Epidermal melanocyte (primary cell): ENCODE results near the gene CYP11A1.
A peak's percentile ranks its signal among the peaks of the same experiment; 100 is the strongest.

Source experiments
- DNase-seq: peaks from one replicate; pipeline ENCODE4 v3.0.0; 2011; ENCODE audit warnings: low spot score; ENCODE audit not compliant: insufficient read length

Gene CYP11A1

DNA sequence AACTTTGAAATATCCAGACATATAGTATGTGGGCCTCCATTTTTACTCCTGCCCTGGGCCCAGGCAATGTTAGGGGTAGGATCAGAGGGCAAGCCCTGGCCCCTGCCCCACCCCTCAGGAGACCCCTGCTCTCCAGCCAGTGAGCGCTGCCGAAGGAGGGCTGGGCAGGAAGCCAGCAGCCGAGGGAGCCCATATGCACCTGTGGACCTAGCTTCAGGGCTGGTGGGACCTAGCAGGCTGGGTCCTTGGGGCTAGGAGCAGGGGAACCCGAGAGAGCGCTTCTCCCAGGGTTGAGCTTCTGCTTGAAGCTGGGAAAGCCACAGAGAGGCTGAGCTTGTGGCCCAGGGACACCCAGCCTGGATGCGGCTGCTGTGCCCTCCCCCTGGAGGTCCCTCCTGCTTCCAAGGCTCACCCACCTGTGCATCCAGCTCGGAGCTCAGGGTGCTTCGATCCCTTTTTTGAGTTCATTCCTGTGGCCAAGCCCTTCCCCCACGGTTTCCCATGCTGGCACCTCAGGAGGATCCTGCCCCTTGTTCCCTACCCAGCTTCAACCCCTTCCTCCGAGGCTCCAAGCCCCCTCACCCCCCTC is 21.0 kb upstream of the CYP11A1 start:
- DNase-seq: no peak

DNA sequence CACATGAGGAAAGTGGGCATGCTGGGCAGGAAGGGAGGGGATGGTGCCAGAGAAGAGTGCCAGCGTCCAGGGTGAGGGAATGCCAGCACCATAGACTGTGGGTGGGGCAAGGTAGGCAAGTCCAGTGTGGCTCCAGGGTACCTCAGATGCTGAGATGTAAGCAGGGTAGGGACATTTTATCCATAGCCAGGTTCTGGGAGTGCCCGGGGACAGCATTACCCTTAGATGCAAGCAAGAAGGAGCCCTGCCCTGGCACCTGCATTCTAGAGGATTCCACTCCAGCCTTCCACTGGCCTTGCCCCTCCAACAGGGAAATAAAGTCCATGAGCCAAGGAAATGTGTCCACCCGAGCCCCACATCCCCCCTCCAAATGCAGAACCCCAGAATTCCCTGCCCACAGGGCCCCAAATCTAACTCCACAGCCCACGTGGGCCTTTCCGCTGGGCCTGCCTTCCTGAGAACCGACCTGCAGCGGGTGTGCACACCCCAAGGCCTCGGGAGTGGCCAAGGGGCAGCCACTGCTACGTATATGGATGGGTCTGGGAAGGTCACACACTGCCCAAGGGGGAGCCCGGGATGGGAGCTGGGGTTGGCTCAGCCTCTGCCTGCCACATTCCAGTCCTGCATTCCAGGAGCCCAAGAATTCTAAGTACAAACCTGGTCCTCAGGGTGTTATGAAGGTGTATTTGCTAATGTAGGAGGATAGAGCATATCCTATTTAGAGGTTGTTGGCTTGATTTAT is 20.3 kb upstream of the CYP11A1 start:
- no peak for DNase-seq

DNA sequence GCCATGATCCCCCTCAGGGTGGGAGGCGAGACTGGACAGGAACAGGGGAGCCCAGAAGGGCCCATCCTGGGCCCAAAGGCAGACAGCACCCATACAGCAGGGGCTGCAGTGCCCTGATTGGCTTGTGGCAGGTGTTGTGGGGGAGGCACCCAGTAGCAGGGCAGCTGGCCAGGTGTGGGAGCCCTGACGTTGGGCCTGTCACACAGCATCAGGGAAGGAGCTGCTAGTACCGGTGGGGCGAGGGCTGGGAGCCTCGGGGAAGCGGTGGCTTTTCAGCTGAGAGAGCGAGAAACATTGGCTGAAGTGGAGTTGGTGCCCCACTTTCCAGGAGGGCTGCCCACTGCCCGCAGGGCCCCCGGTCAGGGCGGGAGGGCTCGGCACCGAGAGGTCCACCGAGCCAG is 19.7 kb upstream of the CYP11A1 start:
- no peak for DNase-seq

DNA sequence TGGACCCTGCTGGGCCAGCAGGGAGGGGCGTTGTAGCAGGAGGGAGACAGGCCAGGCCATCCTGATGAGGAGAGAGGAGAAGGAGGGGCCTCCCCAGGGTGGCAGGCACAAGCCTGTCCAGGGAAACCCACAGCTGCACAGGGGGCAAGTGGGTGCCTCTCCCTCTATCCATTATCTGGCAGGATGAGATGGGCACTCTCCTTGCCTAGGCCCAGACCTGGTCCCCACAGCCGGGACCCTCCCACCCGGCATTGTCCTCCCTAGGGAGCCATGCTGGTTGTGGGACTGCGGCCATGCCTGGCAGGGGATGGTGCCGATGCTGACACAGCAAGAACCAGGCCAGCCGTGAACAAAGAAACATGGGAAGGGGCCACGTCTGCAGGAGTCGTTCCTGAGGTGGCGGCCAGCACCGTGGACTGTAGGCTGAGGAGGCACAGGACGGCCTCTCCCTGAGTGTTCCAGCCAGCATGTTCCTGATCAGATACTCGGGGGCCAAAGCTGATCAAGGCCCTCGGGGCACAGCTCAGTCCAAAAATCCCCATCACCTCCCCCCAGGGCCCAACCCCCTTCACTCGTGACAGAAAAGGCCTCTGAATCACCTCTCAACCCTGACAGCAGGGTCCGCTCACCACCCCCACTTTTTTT is 19.2 kb upstream of the CYP11A1 start:
- DNase-seq: no peak

DNA sequence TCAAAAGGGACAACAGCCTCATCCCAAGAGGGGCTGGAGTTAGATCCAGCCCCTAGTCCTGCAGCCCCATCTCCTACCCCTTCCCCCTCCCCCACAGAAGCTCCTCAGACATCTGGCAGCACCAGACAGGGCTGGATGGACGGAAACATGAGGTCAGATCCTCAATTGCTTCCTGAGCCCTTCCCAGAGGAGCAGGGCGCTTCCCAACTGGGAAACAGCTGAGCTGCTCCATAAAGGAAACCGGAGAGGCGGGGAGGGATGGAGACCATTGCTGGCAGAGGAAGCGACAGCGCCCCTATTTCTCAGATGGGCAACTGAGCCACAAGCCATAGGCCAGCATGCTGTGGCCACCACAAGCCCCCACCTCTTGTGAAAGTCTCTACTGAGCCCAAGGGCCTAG is 18.3 kb upstream of the CYP11A1 start:
- no peak for DNase-seq

DNA sequence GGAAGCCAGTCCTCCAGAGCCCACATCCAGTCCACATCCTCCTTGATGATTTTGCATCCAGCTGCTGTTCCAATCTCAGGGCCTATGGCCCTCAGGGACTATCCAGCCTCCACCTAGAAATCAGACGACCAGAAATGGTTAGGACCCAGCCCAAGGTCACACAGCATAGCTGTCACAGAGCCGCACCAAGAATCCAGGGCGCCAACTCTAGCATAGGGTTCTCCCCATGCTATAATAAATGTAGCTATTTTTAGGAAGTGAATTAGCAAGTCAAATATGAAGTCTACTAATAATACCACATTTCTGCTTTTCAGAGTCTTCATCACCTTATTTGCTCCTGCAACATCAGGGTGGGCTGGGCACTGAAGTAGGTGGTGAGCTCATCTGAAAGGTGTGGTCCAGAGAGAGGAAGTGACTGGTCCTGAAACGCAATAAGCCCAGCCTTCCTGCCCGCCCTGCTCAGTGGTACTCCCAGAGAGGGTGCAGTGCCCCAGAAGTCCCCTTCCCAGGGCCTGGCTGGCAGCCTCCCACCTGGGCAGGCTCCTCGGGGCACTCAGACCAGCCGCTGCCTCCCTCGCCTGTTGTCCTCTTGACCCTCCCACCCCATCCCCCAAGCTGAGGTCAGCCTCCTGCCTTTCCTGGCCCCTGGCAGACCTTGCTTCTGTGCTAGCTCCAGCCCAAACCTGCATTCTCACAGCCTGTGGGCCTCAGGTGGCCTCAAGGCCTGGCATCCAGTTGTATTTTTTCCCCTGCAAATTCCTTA is 17.6 kb upstream of the CYP11A1 start:
- DNase-seq: no peak

DNA sequence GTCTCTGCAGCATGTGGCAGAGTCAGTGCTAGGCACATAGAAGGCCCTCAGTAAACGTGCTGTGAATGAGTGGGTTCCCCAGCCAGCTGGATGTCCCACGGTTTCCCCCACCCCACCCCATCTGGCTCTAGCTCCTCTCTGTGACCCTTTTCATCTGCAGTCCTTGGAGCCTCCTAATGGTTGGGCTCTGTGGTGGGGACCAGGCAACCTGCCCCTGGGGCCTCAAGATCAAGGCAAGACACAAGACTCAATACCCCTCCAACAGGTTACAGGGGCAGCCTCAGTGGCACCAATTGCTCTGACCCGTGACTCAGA is 17.1 kb upstream of the CYP11A1 start:
- no peak for DNase-seq

DNA sequence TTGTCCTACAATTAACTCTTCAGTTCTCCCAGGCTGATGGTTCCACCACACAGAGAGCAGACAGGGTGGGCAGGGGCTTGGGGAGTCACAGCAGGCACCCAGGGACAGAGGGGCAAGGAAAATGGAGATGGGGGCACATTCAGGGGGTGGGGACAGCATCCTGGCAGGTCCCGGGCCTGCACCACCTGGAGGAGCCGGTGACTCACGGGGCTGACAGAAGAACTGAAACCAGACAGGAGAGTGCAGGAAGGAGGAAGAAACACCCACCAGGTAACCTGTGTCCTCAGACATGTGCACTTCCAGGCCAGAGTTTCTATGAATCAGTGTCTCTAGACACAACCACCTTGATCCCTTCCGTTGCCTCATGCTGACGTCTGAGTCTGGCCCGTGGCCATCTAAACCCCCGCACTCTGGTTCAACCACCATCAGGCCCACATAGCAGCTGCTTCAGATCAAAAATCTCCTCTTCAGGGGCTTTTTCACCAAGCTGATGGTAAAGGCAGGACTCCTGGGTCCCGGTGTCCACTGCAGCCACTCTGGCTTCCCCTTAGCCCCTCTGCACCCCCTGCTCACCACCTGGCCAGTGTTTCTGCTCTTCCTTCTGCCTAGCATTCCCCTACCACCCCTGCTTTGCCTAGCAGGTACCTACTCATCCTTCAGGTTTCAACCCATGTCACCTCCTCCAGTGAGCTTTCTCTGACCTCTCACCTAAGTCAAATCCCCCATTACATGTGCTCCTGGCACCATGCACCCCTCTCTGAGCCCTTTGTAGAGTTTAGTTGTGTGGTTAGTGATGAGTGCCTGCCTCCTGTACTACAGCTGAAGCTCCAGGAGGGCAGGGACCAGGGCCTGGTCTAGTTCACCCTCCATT is 16.5 kb upstream of the CYP11A1 start:
- no peak for DNase-seq

DNA sequence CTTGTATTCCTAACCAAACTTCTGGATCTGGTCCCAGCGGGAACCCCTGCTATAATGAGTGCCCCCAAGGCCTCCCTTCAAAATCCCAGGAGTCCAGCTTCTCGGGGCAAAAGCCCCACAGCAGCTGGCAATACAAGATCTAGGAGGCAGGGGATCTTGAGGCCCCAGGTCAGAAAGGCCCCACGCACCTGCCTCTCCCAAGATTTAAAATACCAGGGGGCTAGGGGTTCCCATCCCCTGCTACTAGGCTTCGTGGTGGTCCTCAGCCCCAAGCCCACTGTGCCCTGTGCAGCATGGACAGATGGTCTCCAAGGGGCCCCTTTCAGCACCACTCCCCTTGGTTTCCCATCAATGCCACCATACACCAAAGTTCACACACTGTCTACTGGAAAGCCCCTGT is 15.8 kb upstream of the CYP11A1 start:
- DNase-seq: no peak

DNA sequence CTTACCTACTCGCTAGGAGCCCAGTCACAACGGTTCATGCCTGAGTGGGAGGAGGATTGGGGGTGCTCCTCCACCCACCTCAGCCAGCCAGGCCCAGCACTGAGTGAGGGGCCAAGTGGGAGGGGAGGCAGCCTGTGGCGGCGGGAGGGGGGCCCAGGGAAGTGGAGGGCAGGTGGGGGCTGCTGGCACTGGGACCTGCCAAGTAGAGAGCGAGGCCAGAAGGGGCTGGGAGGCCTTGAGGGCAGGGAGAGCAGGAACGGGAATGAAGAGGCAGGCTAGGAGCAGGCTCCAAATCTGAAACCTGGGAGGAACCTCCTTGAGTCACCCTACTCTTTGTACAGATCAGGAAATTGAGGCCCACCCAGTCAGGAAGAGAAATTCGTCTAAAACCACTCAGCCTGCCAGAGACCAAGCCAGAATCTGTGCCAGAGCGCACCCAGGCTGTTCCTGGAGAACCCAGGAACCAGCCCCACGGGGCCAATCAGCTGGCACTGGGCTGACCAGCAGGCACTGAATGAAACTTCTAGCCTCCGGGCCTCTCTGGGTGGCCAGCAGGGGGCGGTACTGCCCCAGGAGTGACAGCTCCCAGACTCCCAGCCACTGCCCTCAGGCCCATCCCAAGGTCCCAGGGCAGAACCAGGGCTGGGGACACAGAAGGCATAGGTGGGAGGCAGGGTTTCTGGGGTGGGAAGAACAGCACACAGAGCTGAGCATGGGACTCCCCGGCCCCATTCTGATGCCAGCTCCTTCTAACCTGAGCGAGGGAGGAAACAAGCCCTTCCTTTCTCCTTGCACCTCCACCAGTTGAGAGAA is 14.8 kb upstream of the CYP11A1 start:
- DNase-seq: peak; percentile 97

DNA sequence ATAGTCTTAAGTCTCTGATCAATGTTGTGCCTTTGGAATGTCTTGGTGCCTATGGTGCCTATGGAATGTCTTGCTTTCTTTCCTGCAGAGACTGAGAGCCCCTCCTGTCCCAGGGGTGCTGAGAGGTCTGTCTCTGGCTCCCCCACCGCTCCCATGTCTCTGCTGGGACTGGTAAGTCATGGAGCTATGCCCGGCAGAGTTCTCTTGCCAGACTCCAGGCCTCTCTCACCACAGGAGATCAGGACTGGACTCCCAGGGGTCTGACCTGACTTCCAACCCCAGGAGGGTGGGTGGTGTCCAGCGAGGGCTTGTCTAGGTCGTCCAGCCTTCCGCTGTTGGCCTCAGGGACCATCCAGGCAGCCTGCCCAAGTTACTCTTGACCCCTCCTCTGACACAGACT is 14.0 kb upstream of the CYP11A1 start:
- no peak for DNase-seq

DNA sequence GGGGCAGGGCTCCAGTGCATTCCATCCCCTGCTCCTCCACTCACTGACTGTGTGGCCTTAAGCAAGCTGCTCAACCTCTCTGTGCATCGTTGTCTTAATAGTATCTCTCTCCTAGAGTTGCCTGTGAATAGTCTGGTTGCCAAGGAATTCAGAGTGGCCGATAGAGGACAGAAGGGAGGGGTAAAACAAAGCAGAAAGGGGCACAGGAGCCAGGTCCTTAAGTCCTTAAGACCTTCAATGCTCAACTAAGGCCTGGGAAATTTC is 13.7 kb upstream of the CYP11A1 start:
- DNase-seq: no peak

DNA sequence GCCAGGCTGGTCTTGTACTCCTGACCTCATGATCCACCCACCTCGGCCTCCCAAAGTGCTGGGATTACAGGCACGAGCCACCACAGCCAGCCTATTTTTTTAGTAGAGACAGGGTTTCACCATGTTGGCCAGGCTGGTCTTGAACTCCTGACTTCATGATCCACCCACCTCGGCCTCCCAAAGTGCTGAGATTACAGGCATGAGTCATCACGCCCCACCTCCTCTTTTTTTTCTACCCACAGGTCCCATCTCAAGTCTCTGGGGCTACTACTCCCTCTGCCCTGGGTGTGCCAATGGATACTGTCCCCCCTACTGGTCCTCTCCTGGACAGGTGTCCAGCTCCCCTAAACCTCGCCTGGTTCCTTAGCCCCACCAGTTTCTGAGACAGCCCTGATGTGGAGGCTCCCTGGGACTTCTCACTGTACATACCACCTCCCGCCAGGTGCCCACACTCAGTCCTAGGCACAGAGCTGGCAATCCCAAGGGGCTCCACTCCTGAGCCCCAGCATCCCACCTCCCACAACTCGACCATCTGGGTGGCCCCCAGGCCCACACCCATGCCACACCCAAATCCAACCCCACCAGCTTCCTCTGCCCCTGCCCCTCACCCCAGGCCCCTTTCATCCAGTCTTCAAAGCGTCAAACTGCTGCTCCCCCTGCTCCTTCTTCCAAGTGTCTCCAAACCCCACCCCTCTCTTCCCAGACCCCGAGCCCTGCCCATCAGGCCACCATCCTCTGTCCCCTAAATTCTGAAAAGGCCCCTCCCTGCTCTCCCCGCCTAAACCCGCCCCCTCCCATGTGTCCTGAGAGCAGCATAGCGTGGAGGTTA is 13.1 kb upstream of the CYP11A1 start:
- no peak for DNase-seq

DNA sequence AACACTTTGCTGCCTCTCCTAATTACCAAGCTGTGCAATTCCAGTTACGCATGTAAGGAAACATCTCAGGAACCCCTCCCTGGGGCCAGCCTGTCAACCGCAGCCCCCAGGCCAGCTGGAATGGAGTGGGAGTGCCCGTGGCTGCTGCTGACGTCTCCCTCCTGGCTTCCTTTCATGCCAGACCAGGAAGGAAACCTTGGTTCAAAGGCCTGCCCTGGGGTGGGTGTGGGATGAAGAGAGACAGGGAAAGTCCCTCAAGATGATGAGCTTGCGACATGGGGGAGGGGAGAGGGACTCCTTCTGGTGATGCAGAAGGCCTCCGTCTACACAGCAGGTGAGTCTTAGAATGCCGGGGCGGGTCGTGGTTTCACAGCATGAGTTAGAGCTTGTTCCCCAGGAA is 11.4 kb upstream of the CYP11A1 start:
- no peak for DNase-seq

DNA sequence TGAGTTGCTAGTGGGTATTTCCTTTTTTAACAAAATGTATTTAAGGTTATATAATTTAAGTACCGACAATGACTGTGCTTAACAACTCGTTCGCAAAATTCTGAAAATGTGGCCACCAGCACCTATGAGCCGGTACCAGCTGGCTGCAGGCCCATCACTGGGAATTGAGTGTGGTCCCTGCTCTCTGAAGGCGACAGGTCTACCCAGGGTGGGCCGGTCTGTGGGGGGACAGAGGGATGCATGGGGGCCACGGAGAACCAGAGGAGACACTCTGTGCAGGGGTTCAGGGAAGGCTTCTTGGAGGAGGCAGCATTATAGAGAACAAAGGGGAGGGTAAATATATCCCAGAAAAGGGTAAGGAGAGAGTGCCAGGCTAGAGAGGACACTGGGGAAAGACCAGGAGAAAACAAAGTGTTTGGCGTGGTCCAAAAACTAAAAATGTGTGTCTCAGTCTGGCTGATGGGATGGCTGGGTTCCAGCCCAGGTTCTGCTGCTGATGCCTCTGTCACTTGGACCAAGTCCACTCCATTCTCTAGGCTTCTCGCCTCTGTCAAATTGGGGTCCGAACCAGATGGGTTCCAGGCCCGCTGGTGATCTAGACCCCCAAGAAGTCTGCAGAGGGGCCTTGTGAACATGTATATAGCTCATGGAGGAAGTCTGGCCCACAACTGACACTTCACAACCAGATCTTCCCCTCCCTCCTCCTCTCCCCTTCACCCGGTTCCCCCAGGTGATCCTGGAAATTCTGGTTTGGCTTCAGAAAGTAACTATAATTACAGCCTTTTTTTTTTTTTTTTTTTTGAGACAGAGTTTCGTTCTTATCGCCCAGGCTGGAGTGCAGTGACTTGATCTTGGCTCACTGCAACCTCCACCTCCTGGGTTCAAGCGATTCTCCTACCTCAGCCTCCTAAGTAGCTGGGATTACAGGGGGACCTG is 10.7 kb upstream of the CYP11A1 start:
- no peak for DNase-seq

DNA sequence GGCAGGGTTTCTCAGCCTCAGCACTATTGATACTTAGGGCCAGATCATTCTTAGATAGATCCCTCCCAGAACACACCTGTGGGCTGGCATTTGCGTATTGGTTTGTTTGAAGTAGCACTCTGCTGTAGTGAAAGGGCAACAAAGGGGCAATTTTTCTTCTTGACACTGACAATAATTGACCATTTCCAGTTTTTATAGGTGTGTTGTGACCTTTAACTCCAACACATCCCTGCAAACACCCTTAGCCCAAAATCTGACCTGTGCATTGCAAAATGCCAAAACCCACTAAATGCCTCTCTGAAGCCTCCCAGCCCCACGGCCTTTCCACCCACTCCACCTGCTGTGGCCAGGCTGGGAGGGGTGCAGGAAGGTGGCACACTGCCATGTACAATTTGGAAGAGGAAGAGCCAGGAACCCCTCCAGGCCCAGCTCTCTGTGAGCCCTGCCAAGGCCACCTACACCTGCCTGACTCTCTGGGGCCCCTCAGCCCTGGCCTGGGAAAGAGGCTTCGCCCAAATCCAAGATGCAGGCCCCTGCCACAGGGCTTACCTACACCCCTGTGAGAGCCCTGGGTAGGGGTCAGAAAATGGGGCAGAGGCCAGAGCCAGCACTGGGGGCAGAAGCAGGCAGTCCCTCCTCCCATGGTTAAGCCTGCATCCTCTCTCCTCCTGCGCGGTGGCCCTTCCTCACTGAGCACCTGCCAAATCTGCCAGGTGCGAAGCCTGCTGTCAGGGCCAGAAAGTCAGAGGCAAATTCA is 9.6 kb upstream of the CYP11A1 start:
- no peak for DNase-seq

DNA sequence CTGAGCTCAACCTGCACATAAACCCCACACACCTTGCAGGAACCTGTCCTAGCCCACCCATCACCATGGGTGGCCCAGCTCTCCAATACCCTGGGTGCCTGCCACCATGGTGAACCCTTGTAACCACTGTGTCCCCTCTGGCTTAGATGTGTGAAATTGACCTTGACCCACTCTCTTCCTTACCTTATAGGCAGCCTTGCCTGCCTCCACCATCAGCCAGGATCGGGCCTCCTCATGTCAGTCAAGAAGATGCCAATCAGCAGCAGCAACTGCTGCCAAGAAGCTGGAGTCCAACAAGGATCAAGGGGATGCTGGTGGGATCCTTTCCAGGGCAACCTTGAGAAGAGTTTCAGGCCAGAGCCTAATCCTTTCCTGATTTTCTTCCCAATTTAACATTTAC is 8.8 kb upstream of the CYP11A1 start:
- DNase-seq: no peak

DNA sequence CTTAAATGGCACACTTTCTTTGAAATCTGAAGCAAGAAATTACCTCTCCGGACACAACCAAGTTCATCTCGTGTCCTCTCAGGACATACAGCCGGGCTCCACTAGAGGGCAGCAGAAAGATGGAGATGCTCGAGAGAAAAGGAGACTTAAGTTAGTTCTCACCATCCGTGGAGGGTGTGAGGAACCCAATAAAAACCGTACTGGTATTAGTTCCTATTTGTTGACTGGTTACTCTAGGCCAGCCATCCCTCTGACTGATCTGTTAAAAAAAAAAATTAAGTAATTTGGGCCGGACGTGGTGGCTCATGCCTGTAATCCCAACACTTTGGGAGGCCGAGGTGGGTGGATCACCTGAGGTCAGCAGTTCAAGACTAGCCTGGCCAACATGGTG is 7.9 kb upstream of the CYP11A1 start:
- DNase-seq: peak; percentile 86
